ENCODE measurements around the gene MAD1L1.

DNA sequence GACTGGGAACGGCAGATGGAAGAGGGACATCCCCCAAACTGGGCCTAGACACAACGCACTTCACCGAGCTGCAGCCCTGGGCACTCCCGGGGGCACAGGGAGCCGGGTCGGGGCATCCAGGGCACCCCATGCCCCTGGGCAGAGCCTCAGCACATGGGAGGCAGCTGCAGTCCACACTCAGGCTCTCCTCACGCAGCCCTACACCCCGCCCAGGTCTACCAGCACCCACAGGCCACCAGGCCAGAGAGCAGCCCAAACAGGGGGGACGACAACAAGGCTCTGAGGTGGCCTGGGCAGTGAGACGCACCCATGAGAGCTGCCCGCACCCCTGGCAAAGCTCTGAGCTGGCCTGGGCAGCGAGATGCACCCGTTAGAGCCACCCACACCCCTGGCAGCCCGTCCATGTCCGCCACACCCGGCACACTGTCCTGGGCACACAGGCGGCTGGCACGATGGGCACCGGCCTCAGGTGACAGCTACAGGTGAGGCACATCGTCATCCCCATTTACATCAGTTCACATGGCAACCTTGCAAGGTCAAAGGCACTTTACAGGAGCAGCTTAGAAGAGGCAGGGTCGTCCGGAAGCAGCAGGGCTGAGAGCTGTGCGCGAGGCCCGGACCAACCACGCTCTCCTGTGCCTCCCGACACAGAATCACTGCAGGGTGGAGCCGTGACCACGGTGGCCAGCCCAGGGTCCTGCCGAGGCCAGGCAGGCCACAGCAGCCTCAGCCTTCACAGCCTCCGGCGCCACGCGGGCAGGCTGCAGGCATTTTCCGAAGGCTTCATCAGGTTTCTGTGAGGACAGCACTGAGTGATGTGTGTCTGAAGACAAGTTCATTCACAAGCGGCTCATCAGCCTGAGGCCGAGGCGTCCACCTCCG, 228.6 kb downstream of the MAD1L1 start:
- TF ChIP-seq EZH2 (IDR thresholded peaks at IDR 0.05; ENCODE audit: low read depth), result no peak
- TF ChIP-seq, protein P1, sequence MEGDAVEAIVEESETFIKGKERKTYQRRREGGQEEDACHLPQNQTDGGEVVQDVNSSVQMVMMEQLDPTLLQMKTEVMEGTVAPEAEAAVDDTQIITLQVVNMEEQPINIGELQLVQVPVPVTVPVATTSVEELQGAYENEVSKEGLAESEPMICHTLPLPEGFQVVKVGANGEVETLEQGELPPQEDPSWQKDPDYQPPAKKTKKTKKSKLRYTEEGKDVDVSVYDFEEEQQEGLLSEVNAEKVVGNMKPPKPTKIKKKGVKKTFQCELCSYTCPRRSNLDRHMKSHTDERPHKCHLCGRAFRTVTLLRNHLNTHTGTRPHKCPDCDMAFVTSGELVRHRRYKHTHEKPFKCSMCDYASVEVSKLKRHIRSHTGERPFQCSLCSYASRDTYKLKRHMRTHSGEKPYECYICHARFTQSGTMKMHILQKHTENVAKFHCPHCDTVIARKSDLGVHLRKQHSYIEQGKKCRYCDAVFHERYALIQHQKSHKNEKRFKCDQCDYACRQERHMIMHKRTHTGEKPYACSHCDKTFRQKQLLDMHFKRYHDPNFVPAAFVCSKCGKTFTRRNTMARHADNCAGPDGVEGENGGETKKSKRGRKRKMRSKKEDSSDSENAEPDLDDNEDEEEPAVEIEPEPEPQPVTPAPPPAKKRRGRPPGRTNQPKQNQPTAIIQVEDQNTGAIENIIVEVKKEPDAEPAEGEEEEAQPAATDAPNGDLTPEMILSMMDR (conservative IDR thresholded peaks at IDR 0.05), result no peak

Data from PC-9 (cell line).